ENCODE results near the gene ARHGAP23.
"Not testable (repeated sequence)": the region's sequence is repeated elsewhere in the genome, so short reads cannot be mapped to it uniquely, and the experiment has no call there.

ARHGAP23 gene

DNA sequence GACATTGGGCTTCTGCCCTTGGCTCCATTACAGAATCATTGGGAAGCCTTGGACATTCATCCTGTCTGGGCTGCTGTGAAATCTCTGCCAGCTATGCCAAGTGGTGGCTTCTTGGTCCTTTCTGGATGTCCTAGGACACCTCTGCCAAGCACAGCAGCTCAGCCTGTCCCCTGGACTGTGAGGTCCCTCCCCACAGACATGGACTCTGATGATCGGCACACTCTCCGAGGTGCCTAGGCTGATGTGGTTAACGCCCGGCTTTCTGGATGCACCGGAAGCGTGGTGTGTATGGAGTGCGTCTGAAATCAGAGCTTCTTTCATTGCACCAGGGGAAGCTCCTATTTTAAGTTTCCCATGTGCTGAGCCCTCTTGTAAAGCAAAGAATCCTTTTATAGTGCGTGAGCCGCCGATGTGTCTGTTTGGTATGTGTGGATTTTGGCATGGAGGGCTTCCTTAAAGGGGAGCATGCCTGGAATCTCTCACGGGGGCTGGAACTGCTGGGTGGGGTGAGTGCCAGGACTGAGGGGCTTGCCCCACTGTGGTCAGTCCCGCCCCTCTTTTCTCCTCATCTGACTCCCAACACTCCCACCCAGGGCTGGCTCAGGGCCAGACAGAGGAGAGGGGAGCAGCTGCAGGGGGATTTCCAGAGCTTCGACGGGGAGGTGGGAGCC is 7.0 kb upstream of the ARHGAP23 start:
- no peak for DNase-seq

DNA sequence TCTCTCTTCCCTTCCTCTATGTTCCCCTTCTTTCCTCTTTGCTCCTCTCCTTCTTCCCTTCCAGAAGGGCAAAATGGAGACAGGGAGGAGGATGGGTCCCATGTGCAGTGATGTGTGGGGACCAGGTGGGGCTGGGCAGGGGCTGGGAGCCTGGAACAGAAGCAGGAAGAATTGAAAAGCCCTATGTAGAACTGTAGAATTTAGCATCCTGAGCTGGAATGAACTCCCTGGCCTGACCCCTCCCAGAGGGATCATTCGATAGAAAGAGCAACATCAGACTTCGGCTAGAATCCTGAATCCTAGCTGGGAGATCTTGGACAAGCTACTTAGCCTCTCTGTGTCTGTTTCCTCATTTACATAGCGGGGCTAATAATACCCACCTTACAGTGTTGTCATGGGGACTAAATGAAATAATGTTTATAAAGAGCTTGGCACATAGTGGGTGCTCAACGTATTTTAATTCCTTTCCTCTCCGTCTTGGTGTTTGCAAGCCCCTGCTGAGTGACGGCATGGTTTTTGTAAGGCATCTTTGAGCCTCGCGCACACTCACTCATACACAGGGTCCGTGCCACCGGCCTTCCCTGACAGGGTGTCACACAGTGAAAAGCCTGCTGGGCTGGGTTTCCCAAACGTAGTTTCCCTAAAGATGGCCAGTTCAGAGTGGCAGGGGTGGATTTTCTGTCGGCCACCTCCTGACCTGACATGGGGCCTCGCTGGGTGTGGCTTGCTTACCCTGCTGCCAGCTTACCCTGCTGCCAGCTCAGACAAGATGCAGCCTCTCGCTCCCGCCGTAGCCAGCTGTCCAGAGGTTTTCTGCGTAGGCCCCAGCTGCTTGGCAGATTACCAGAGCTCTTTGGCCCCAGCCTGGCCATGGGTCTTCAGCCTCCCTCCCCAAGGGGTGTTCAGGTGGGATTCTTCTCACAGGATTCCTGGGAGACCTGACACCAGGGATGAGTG is 6.1 kb upstream of the ARHGAP23 start:
- DNase-seq, result no peak

DNA sequence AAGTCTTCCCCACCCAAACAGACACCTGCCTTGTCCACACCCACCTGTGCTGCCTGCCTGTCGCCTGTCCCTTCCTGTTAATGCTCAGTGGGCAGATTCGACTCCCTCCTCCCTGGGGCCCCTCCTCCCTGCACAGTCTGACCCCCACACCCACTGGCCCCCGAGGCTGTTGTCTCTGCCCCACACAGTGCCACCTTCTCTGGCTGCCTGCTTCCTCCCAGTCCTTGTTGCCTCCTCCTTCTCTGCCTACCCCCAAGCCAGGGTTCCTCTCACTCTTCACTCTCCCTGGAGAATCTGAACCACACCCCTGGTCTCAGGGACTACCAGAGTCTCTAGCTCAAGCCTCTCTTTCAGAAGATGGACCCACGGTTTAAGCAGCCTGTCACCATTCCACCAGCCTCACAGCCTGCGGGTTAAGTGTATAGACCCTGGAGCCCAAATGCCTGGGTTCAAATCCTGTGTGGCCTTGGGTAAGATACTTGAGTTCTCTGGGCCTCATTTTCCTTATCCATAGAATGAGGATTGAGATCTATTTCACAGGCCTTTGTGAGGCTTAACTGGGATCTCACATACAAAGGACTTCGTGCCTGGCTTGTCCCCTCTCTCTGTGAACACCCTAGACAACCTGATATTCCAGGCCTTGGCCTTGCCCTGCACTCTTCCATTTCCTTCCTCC is 3.8 kb upstream of the ARHGAP23 start:
- DNase-seq, result no peak

DNA sequence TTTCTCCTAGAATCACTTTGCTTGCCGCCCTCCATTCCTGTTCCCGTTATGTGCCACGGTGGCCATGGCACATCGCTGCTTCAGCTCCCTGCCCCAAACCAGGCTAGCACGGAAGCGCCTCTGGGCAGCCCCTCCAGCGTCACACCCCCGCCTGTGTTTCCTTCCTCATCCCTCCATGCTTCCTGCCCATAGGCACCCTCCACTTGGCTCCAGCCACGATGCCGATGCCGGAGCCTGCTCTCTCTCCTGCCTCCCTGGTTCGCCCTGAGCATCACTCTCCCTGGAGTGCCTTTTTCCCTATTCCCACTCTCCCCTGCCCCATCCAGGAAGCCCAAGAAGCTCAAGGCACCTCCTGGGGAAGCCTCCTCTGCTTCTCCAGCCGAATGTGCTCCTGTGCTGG is 3.2 kb upstream of the ARHGAP23 start:
- no peak for DNase-seq

DNA sequence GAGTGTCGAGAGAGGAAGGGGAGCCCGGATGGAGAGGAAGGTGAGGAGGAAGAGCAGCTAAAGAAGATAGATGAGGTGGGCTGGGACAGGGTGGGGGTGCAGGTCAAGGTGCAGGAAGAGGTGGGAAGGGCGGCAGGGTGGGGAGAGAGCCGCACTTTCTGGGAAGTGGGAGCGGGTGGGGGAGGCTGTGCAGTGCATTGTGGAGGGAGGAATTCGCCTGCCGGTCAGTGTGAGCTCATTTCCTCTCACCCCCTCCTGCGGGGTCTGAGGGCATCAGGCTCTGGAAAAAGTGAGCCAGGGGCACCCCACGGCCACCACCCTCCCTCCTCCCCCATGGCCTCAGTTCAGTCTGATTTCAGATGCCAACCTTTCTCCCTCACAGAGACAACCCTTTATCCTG is 2.5 kb upstream of the ARHGAP23 start:
- no peak for DNase-seq

DNA sequence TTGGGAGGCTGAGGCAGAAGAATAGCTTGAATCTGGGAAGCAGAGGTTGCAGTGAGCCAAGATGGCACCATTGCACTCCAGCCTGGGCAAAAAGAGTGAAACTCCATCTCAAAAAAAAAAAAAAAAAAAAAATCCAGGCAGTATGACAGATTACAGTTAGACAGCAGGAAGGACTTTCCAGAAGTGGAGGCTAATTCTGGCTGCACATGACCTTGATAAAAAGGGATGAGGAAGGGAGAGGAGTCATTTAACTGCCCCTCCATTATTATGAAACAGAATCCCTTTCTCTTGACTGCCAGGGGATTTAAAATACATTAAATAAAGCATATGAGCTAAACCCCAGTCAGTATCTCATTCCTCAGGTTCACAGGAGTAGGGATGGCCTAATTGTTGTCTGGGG is 1.8 kb upstream of the ARHGAP23 start:
- DNase-seq, result no peak

DNA sequence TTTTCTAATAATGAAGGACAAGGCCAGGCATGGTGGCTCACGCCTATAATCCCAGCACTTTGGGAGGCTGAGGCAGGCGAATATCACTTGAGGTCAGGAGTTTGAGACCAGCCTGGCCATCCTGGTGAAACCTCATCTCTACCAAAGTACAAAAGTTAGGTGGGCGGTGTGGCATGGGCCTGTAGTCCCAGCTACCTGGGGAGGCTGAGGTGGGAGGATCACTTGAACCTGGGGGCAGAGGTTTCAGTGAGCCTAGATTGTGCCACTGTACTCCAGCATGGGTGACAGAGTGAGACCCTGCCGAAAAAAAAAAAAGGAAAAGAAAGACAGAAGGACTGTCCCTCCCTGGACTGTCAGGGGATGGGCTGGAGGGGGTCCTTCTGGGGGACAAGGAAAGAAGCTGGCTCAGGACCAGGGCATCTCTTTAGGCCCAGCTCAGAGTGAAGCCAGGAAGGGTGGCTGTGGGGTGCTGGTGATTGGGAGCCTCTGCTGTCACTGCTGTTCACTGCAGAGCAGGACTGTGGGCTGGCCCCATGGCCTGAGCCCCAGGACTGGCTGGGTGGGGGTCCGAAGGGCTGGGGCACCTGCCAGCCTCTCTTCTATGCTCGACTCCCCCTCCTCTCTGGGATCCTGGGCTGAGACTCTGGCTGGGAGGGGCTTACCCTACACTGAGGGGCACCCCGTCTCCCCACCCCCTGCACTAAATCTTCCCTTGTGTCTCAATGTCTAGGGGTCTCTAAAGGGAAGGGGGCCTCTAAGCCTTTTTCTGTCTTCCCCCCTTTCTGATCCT is 909 bp upstream of the ARHGAP23 start:
- DNase-seq, result no peak

DNA sequence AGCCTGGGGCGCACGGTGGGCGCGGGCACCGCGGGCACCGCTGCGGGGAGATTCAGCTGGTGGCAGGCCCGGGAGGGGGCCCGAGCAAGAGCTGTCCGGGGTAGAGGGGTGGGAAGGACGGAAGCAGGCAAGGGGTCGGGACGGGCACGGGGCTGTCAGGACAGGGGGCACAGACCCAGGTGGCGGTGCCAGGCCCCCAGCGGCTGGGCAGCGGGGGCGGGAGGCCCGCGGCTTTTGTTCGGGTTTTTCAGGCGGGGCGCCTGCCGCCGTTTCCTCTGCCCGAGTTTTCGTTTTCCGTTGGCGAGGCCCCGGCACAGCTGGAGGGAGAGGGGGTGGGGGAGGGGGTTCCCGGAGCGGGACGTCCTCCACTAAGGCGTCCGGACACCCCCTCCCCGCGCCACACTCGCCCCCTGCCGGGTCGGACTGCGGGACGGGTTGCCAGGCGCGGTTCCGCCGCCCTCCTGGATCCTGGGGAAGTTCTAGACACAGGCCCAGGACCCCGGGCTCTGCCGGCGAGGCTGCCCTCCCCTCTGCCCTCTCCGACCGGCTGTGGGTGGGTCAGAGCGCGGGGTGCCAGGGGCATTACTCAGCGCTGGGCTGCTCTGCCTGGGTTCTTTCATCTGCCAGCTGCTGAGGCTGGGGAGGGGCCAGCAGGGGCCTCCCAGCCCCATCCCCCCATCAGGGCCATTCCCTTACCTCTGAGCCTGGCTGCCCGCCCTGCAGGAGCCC is 543 bp downstream of the ARHGAP23 start:
- no peak for DNase-seq

DNA sequence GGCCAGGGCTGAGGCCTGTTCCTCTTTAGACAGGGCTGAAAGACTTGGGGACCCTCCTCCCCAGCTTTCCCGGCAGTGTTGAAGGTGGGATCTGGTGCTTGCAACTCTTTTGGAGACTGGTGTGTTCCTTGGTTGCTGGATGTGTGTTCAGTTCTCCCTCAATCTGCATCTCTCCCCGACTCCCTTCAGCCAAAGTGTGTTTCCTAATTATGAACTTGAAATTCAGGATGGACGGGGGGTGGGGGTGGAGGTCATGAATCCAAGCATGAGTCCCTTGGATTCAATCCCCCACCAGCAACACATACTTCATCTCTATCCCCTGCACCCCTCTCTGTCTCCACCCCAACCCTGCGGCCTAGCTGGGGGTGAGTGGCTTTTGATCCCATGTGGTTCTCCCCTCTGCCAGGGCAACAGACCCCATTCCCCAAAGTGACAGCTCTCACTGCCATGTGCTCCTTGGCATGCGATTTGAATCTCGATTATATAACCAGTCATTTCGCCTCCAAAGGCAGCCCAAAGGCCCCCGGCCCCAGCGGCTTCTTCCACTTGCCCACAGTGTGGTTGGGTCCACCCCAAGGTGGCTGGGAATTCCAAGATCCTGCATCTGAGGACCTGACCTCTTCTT is 1.3 kb downstream of the ARHGAP23 start:
- no peak for DNase-seq

DNA sequence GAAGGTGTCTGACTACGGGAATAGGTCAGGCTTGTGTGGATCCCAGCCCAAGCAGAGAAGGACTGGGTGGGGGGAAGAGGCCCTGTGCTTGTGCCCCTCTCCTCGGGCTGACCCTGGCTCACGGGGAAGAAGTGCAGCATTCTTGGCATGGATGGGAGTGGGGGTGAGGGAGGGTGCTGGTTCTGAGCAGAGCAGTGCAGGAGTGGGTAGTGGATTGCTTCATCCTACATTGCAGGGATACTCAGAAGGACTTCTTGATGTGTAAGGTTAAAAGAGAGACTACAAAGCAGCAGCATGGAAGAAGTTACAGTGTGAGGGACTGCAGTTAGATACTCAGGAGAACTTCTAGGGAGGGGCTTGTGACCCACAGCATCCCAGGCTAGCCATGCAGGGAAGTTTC is 2.1 kb downstream of the ARHGAP23 start:
- no peak for DNase-seq

DNA sequence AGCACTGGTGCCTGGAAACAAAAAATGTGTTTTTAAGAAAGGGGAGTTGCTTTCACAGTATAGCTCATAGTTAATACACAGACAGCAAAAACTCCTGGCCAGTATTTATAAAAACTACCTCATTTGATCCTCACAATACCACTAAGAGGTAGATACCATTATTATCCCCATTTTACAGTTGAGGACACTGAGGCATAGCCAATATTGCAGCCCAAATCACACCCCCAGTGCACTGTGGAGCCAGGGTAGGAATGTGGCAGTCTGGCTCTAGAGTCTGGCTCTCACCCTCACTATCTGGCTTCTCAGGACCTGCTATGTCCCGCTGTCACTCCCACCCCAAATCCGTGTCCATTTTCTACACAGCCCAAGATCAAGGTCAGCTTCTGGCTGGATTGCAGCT is 2.6 kb downstream of the ARHGAP23 start:
- no peak for DNase-seq

DNA sequence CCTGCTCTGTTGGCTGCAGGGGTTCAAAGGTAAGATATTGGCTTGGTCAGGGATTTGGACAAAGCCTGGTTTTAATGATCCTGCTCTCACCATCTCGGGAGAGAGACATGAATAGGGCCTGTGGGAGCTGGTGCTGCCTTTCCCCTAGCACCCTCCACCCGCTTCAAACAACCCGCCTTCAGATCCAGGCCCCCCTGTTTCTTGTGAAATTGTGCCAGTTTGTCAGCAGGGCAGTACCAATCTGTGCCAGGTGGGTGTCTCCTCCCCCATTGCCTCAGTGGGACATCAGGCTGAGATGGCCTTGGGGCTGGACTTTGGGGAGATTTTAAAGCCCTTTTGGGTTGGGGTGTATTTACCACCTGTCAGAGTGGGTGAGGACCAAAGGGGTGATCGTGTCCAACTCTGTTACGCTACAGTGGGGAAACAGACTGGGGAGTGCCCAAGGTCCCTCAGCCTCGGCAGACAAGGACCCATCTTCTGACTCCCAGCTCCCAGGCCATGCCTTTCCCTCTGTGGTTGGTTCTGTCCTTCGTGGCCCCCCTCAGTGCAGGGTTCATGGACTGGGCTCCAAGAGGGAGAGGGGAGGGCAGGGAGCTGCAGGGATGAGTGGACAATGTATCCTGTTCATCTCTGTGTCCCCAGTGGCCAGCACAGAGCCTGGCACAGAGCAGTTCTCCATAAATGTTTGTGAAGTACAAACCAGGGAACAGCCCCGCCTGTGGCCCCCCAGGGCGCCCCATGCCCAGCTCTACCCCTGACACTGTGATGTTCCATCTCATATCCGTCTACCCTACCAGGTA is 3.3 kb downstream of the ARHGAP23 start:
- DNase-seq, result no peak

DNA sequence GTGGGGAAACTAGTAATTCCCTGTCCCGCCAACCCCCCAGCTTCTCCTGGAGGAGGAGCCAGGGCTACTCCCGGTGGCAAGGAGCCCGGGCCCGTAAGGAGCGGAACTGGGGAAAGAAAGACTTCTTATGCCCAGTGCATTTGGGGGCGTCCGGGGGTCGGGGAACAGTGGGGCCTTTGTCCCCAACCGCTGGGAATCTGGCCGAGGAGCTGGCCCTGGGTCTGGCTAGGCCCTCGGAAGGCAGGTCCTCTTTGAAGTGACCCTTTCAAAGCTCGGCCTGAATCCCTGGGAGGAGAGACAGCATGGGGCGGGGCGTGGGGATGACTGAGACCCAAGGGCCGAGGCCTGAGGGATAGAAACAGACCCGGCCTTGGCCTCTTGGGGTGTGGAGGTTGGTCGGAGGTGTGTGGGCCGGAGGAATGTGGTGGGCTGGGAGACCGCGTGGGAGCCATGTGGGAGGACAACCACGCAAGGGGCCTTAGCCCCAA is 6.0 kb downstream of the ARHGAP23 start:
- no peak for DNase-seq

DNA sequence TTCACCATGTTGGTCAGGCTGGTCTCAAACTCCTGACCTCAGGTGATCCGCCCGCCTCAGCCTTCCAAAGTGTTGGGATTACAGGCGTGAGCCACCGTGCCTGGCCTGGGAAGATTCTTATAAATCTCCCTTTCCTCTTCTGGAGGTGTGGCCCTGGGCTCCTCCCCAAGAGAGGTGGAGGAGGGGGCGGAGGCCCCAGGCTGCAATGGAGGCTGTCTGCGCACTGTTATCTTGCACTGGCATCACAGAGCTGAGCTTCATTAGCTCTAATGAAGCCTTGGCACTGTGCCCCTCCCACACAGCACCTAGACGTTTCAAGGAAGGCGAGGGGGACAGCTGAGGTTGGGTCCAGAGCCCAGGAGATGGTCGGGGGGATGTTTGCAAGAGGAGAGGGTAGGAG is 7.5 kb downstream of the ARHGAP23 start:
- DNase-seq, result no peak

DNA sequence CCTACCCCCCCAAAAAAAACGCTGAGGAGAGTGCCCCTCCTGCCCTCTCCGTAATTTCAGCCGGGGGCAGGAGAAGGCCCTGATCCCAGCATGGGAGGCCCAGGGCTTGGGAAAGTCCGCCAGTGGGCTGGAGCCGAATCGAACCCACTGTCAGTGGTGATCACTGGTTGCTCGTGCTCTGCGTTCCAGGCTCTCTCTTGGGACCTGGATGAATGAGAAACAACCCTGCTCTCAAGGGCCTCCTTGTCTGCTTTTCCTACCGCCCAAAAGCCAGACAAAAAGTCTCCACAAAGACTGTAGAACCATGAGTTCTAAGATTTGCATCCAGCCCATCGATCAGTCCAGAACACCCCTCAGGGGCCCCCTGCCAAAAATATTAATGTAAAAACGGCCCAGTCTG is 8.1 kb downstream of the ARHGAP23 start:
- no peak for DNase-seq

DNA sequence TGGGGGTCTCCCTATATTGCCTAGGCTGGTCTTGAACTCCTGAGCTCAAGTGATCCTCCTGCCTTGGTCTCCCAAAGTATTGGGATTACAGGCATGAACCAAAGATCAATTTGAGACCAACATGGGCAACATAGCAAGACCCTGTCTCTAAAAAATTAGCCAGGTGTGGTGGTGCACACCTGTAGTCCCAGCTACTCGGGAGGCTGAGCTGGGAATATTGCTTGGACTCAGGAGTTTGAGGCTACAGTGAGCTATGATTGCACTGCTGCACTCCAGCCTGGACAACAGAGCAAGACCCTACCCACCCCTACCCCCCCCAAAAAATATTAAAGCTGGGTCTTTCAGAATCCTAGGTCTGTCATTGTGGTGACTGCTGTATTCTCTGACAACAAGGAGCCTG is 9.0 kb downstream of the ARHGAP23 start:
- DNase-seq, result not testable (repeated sequence)

DNA sequence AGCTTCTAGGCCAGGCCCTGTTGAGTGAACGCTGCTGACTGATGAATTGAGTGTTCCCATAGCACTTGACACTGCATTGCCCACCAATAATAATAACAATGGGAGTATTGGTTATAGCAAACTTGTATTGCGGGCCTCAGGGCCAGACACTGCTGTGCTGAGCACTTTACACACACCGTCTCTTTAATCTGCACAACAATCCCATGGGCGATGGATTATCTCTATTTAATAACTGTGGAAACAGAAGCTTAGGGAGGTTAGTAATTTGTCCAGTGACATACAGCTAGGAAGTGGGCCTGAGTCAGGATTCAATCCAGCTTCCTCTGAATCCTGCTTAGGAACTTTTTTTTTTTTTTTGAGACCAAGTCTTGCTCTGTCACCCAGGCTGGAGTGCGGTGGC is 11.2 kb downstream of the ARHGAP23 start:
- no peak for DNase-seq

DNA sequence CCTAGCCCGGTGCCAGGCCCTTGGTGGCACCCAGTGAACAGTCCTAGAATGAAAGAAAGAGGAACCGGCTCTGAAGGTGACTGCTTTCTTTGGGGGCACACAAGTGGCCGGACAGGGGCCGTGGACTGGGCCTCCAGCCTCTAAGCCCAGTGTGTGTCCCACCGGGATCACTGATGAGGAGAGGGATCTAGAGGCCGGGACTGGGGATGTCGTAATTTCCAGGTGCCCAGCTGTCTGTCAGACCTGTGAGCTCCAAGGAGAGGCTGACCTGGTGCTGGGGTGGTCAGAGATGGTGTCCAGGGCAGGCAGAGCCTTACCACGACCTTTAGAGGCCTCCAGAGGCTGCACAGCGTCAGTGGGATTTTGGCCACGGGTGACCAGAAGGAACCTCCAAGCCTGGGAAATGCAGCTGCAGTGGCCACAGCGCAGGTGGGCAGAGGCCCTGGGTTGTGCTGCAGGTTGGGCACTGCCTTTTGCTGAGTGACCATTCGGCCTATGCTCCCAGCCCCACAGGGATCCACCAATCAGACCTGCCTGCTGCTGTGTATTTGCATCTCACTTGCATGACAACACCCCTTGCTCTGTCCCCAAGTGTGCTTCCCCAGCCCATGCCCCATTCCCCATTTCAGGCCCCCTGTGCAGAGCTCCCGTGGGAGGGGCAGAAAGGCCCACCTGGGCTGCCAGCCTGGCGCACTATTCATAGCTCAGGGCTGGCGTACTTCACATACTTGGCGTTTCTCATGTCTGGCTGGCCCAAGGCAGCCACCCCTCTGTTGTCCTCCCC is 12.5 kb downstream of the ARHGAP23 start:
- DNase-seq, result no peak

DNA sequence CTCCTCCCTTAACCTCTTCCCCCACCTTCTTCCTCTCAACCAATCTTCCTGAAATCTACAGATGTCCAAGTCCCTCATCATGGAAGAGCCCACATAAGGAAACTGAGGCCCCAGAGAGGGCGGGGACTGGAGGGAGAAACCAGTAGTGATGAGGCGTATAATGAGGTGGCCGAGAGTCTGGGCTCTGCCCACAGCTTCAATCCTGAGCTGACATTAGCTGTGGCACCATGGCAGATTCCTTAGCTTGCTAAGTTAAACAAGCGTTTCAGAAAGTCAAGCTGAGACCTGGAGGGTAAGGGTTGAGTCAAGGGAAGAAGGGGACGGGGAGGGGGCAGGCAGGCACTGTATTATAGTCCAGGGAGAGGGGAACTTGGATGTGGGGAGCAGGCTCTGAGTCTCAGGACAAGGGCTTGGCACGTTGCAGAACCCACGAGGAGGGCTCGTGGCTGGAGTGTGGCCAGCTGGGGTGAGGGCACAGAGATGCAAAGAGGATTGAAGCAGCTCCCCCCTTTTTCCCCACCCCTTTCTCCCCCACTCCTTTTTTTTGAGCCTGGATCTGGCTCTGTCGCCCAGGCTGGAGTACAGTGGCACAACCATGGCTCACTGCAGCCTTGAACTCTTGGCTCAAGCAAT is 13.3 kb downstream of the ARHGAP23 start:
- DNase-seq, result no peak

Data from NCI-H1694 treated with DMSO at 0.1 percent for 48 hours (cell line).